Thymus (tissue), 11 donors: ENCODE results near the gene DNAH7. TPM values are rescaled to one million over a fixed set of nuclear protein-coding genes. Genes with fewer than 3 reads are reported as not detected.
"Not testable (repeated sequence)": the region's sequence is repeated elsewhere in the genome, so short reads cannot be mapped to it uniquely, and the experiment has no call there.

Source experiments
- DNase-seq, 9 donors: peaks; one replicate each; pipeline ENCODE4 v3.0.0-alpha.2; 2013; ENCODE audit warnings: low spot score in 9 of 9, low read depth in 6 of 9, missing footprints in 1 of 9
- H3K27ac ChIP-seq, 2 donors: one replicate each; pipeline ENCODE4 v1.5.1; 2013; ENCODE audit warnings: control low read depth in 1 of 2, low read depth in 1 of 2, low read length in 1 of 2, mild to moderate bottlenecking in 1 of 2, moderate library complexity in 1 of 2
- H3K27me3 ChIP-seq, 2 donors: one replicate each; pipeline ENCODE4 v1.5.1; 2013; ENCODE audit warnings: low read length in 1 of 2; ENCODE audit not compliant: control insufficient read depth in 2 of 2, insufficient read depth in 1 of 2
- H3K36me3 ChIP-seq, 2 donors: one replicate each; pipeline ENCODE4 v1.5.1; 2013; ENCODE audit warnings: low read length in 1 of 2, mild to moderate bottlenecking in 1 of 2, moderate library complexity in 1 of 2; ENCODE audit not compliant: control insufficient read depth in 2 of 2, insufficient read depth in 2 of 2
- H3K4me1 ChIP-seq, 2 donors: one replicate each; pipeline ENCODE4 v1.5.1; 2013; ENCODE audit warnings: low read length in 2 of 2; ENCODE audit not compliant: control insufficient read depth in 2 of 2, insufficient read depth in 2 of 2
- H3K4me3 ChIP-seq, 2 donors: one replicate each; pipeline ENCODE4 v1.5.1; 2013; ENCODE audit warnings: low read length in 2 of 2, control low read depth in 1 of 2, mild to moderate bottlenecking in 1 of 2
- H3K9me3 ChIP-seq, 2 donors: one replicate each; pipeline ENCODE4 v1.5.1; 2013; ENCODE audit warnings: low read length in 1 of 2, mild to moderate bottlenecking in 1 of 2; ENCODE audit not compliant: control insufficient read depth in 2 of 2, insufficient read depth in 1 of 2
- WGBS: extraction: QIAGEN DNeasy Blood & Tissue Kit; methylation state at CpG from one replicate; pipeline ENCODE4 v1.1.7; 2013; 5-methylcytosine and 5-hydroxymethylcytosine counted together
- polyA plus RNA-seq: library from polyadenylated mRNA; stranded (reverse); fragments of 200-250 nt; gene quantifications from one replicate; pipeline ENCODE4 v1.2.3, GENCODE V29; 2013
- total RNA-seq: library from RNA; stranded (reverse); fragments of 120-200 nt; gene quantifications from one replicate; pipeline ENCODE4 v1.2.4, GENCODE V29; 2013
- donor health status: healthy.

Gene DNAH7
- total and polyA plus RNA-seq, 2 donors, result 0.33 to 0.62 TPM

GRCh38 chr2:195696012-195696411, 372.6 kb downstream of the DNAH7 start:
- DNase-seq, result no peak
- H3K27me3 ChIP-seq, result no peaks in the 10 kb centered on the region
- WGBS, result 99% methylated on average over 1 of the region's 1 CpG
- peaks cover 7 to 11% of the 10 kb centered on the region in 2 donors for H3K36me3 ChIP-seq
- no peak overlapping the region for H3K4me3 ChIP-seq
- H3K4me1 ChIP-seq, result no peaks in the 10 kb centered on the region
- peaks cover 0 to 4% of the 10 kb centered on the region in 2 donors for H3K9me3 ChIP-seq
- no peak overlapping the region for H3K27ac ChIP-seq

DNA sequence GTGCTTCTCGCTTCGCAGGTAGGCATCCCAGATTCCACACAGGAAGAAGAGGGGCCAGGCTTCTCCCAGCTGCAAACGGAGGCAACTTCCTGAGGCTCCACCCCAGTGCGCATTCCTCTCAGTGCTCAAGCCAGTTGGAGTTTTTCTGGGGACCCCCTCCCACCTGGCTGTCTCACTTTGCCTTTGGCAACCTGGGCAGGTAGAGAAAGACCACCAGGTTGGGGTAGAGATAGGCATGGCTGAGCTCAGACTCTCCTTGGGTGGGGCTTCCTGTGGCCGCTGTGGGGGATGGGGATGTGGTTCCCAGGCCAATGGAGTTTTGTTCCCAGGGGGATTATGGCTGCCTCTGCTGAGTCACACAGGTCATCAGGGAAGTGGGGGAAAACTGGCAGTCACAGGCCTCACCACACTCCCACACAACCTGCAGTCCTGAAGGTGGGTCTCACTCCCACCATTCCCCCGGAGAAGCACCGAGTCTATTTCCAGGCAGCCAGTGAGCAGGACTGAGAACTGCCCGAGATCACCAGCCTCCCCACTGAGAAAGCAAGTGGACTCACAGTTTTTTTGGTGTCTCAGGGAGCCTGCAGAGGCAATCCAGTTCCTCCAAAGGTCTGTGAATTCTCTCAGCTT, 373.5 kb downstream of the DNAH7 start:
- no peak for DNase-seq
- Histone ChIP-seq H3K9me3 (peaks cover 0 to 4% of the 10 kb centered on the region in 2 donors), H3K36me3 (peaks cover 10 to 11% of the 10 kb centered on the region in 2 donors), H3K27ac (no peak overlapping the region), H3K27me3 (no peaks in the 10 kb centered on the region), H3K4me1 (no peaks in the 10 kb centered on the region), H3K4me3 (no peak overlapping the region)
- WGBS, result 87% methylated on average over 8 of the region's 8 CpGs

DNA sequence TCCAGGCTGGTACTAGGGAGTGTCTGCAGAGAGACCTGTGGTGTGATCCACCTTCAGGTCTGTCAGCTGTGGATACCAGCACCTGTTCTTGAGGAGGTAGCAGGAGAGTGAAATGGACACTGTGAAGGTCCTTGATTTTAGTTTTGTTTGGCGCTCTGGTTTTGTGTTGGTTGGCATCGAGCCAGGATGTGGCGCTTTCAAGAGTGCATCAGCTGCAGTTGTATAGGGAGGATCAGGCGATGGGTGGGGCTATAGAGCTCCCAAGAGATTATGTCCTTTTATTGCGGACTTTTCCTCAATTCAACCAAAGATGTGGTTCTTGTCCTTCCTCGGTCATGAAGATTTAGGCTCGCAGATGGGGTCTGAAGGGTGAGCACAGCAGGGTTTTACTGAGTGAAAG, 374.1 kb downstream of the DNAH7 start:
- Histone ChIP-seq H3K4me3 (no peak overlapping the region), H3K27me3 (no peaks in the 10 kb centered on the region), H3K27ac (no peak overlapping the region), H3K4me1 (no peaks in the 10 kb centered on the region), H3K36me3 (peaks cover 10 to 13% of the 10 kb centered on the region in 2 donors), H3K9me3 (peaks cover 0 to 4% of the 10 kb centered on the region in 2 donors)
- no peak for DNase-seq
- over 99% methylated on average over 7 of the region's 7 CpGs for WGBS

- not testable (repeated sequence) for H3K27me3 ChIP-seq, H3K27ac ChIP-seq, H3K4me3 ChIP-seq, H3K9me3 ChIP-seq, H3K4me1 ChIP-seq, DNase-seq
- H3K36me3 ChIP-seq, result peaks cover 10 to 13% of the 10 kb centered on the region in 2 donors
- WGBS, result 89% methylated on average over 3 of the region's 3 CpGs
Observed at GRCh38 chr2:195692531-195692930, 376.1 kb downstream of the DNAH7 start.

Other genes starting within 250 kb of the DNAH7 start
- 130 TPM for gene STK17B, start 102.7 kb upstream of the DNAH7 start, total RNA-seq
- gene STK17B, start 102.7 kb upstream of the DNAH7 start, polyA plus RNA-seq, result 59.5 TPM